GM23338 (cell line): ENCODE data around the gene S100P. TPM values are rescaled to one million over a fixed set of nuclear protein-coding genes. Genes with fewer than 3 reads are reported as not detected.

Experiments used
- ATAC-seq: fragments of 200-7000 bp; cut with Tn5 transposase; 3 replicates; pipeline ENCODE4 v1.9.1; 2020
- DNase-seq: peaks from one replicate; pipeline ENCODE4 v3.0.0-alpha.2; 2015; ENCODE audit warnings: low spot score
- H2AFZ ChIP-seq: fragments of 200-600 bp; sonication (generic); 2 replicates; pipeline ENCODE4 v1.8.0; 2016; ENCODE audit warnings: antibody characterized with exemption, mild to moderate bottlenecking, moderate library complexity
- H3F3A ChIP-seq: fragments of 200-600 bp; sonication (generic); replicated peaks from 2 replicates; pipeline ENCODE4 v1.8.0; 2017; ENCODE audit warnings: antibody characterized with exemption, mixed run types, low read depth
- H3K27ac ChIP-seq: fragments of 200-600 bp; sonication (generic); 2 replicates; pipeline ENCODE4 v1.6.1; 2016; ENCODE audit warnings: low read depth
- H3K27me3 ChIP-seq: fragments of 200-600 bp; sonication (generic); 2 replicates; pipeline ENCODE4 v1.8.0; 2016; ENCODE audit warnings: mild to moderate bottlenecking, mixed run types, moderate library complexity; ENCODE audit not compliant: insufficient read depth
- H3K36me3 ChIP-seq: fragments of 200-600 bp; sonication (generic); 2 replicates; pipeline ENCODE4 v1.8.0; 2016; ENCODE audit warnings: mild to moderate bottlenecking; ENCODE audit not compliant: insufficient read depth
- H3K4me1 ChIP-seq: fragments of 200-600 bp; sonication (generic); 2 replicates; pipeline ENCODE4 v1.8.0; 2016; ENCODE audit warnings: mild to moderate bottlenecking, moderate library complexity; ENCODE audit not compliant: insufficient read depth
- H3K4me2 ChIP-seq: fragments of 200-600 bp; sonication (generic); 2 replicates; pipeline ENCODE4 v1.7.1; 2017; ENCODE audit warnings: mixed run types
- H3K4me3 ChIP-seq: fragments of 200-600 bp; sonication (generic); 2 replicates; pipeline ENCODE4 v1.6.1; 2016; ENCODE audit warnings: mixed run types
- H3K79me2 ChIP-seq: fragments of 200-600 bp; sonication (generic); replicated peaks from 2 replicates; pipeline ENCODE4 v1.8.0; 2017; ENCODE audit warnings: mild to moderate bottlenecking; ENCODE audit not compliant: insufficient read depth
- H3K9me2 ChIP-seq: fragments of 200-600 bp; sonication (generic); 2 replicates; pipeline ENCODE4 v1.8.0; 2017; ENCODE audit not compliant: insufficient read depth
- H4K20me1 ChIP-seq: fragments of 200-600 bp; sonication (generic); replicated peaks from 2 replicates; pipeline ENCODE4 v1.8.0; 2017; ENCODE audit warnings: mild to moderate bottlenecking; ENCODE audit not compliant: insufficient read depth
- H3K27ac Mint-ChIP-seq: 2 replicates; pipeline ENCODE4 v1.8.0; 2020; ENCODE audit warnings: inconsistent platforms, mild to moderate bottlenecking, moderate library complexity, mixed read lengths
- H3K27me3 Mint-ChIP-seq: 3 replicates; pipeline ENCODE4 v1.8.0; 2022; ENCODE audit warnings: low read depth, mild to moderate bottlenecking, moderate library complexity, mixed read lengths, inconsistent platforms; ENCODE audit not compliant: insufficient read depth, poor library complexity
- H3K36me3 Mint-ChIP-seq: 3 replicates; pipeline ENCODE4 v1.8.0; 2021; ENCODE audit warnings: low read depth, mild to moderate bottlenecking, inconsistent platforms, moderate library complexity, mixed read lengths
- H3K4me1 Mint-ChIP-seq: 3 replicates; pipeline ENCODE4 v1.8.0; 2020; ENCODE audit warnings: mild to moderate bottlenecking, inconsistent platforms, mixed read lengths
- H3K4me3 Mint-ChIP-seq: 3 replicates; pipeline ENCODE4 v1.8.0; 2021; ENCODE audit warnings: moderate library complexity, mild to moderate bottlenecking, inconsistent platforms, mixed read lengths
- H3K9me3 Mint-ChIP-seq: 3 replicates; pipeline ENCODE4 v1.8.0; 2020; ENCODE audit warnings: moderate library complexity, mild to moderate bottlenecking, inconsistent platforms, mixed read lengths
- EZH2 ChIP-seq: fragments of 200-600 bp; sonication (generic); IDR thresholded peaks from one replicate; pipeline ENCODE4 v1.8.0; 2017; ENCODE audit warnings: antibody characterized with exemption, mild to moderate bottlenecking, low read depth; ENCODE audit not compliant: unreplicated experiment
- EZH2phosphoT487 ChIP-seq: fragments of 200-600 bp; sonication (generic); IDR thresholded peaks from one replicate; pipeline ENCODE4 v1.8.1; 2018; ENCODE audit warnings: antibody characterized with exemption; ENCODE audit not compliant: unreplicated experiment
- ZNF462 ChIP-seq: fragments of 250-450 bp; sonication (Bioruptor Pico); IDR thresholded peaks from 2 replicates; pipeline ENCODE4 v1.5.0; 2020; ENCODE audit warnings: mild to moderate bottlenecking, moderate library complexity
- polyA plus RNA-seq: library from polyadenylated mRNA; unstranded; fragments of >200 nt; fragmentation: Nextera tagmentation; extraction: Ambion mirVana; gene quantifications from 2 replicates; pipeline ENCODE4 v1.2.1, GENCODE V29; 2016
- total RNA-seq: library from RNA; depleted of rRNA; stranded (reverse); fragments of >200 nt; shearing (Covaris generic); gene quantifications from 2 replicates; pipeline ENCODE4 v1.2.3, GENCODE V29; 2014
- TF ChIP-seq, protein P1 (sequence below), 2 experiments: fragments of 200-600 bp in 1 of 2; sonication (generic) in 1 of 2; conservative IDR thresholded peaks; 2 replicates each; pipeline versions ENCODE4 v1.5.1 to v1.6.1; 2016 to 2017; ENCODE audit warnings: antibody characterized with exemption in 2 of 2, low read depth in 2 of 2, mild to moderate bottlenecking in 2 of 2, moderate library complexity in 1 of 2

The S100P gene
- total and polyA plus RNA-seq, 2 experiments from 2014 or later, result 0.32 TPM; not detected in 1

DNA sequence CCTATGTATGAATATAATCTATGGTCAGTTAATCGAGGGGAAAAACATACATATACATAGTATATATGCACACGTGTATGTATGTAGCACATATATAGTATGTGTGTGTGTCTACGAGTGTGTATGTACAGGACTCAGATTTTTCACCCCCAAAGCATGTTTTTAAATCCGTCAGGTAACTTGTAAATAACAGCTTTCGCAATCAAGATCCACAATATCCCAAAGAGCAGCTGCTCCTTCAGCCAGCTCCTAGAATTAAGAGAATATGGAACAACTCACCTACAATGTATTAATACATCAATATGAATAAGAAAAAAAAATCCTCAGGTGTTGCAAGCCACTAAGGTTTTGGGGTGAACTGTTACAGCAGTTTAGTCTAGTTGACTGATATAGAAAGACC lies 12.5 kb downstream of the S100P start:
- Histone ChIP-seq H3F3A (no peaks in the 10 kb centered on the region), H3K79me2 (peaks cover 60% of the 10 kb centered on the region), H3K9me2 (no peaks in the 10 kb centered on the region), H3K4me1 (peaks cover 20% of the 10 kb centered on the region), H3K36me3 (peaks cover 11% of the 10 kb centered on the region), H3K27ac (no peak overlapping the region), H3K4me3 (no peak overlapping the region), H2AFZ (no peak overlapping the region), H3K4me2 (no peak overlapping the region), H4K20me1 (peaks cover 27% of the 10 kb centered on the region; the same call in 1 of the 2 replicates), H3K27me3 (no peaks in the 10 kb centered on the region; the same call in 1 of the 2 replicates)
- TF ChIP-seq, protein P1, sequence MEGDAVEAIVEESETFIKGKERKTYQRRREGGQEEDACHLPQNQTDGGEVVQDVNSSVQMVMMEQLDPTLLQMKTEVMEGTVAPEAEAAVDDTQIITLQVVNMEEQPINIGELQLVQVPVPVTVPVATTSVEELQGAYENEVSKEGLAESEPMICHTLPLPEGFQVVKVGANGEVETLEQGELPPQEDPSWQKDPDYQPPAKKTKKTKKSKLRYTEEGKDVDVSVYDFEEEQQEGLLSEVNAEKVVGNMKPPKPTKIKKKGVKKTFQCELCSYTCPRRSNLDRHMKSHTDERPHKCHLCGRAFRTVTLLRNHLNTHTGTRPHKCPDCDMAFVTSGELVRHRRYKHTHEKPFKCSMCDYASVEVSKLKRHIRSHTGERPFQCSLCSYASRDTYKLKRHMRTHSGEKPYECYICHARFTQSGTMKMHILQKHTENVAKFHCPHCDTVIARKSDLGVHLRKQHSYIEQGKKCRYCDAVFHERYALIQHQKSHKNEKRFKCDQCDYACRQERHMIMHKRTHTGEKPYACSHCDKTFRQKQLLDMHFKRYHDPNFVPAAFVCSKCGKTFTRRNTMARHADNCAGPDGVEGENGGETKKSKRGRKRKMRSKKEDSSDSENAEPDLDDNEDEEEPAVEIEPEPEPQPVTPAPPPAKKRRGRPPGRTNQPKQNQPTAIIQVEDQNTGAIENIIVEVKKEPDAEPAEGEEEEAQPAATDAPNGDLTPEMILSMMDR (conservative IDR thresholded peaks at IDR 0.05; ENCODE audit: low read depth in 2 of 2), result no peak
- TF ChIP-seq EZH2phosphoT487, result no peak
- no peak for ATAC-seq
- Mint-ChIP-seq H3K27ac (no peak overlapping the region), H3K27me3 (peaks cover 4% of the 10 kb centered on the region), H3K36me3 (peaks cover 68% of the 10 kb centered on the region), H3K4me3 (no peak overlapping the region), H3K9me3 (peaks cover 21% of the 10 kb centered on the region), H3K4me1 (peaks cover 25% of the 10 kb centered on the region)
- no peak for DNase-seq

DNA sequence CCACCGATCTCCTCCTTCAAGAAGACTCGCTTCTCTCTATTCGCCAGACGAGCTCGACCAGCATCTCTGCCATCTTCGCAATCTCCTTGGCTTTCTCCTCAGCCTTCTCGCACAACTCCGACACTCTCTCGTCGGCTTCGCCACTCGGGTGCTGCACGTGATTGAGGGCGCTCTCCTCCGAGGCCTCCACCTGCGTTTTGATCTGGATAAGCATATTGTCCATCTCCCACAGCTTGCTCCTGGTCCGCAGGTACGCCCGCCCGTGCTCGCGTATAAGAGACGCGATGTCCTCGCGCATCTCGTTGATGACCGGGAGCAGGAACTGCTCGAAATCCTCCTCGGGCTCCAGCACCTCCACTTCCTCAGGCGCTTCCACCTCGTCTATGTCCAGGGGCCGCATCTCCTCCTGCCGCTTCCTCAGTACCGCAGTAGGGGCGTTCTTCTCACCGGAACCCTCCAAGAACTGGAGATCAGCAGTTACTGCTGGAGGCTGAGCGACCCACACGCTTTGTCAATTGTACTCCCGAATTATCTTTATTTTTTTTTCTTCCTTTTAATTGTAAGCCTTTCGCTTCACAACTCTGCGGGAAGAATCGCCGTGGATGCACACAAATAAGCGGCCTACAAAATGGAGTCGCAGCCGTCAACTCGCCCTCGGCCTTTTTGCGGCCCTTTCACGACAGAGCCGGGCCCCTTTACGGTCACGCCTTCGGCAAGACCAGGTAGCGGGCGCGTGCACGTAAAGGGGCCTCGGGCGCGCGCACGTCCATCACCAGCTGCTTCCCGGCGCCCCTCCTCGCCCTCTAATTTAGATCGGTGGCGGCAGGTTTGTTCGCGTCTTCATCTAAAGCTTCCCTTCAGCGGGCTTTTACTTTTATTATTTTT lies 15.8 kb downstream of the S100P start, which contains the start of gene MRFAP1L1:
MRFAP1L1 (minus strand) TSS at position 636 of the 885 bp plus-strand sequence; CDS start at position 400, 236 bp downstream.
- Mint-ChIP-seq H3K27me3 (no peaks in the 10 kb centered on the region), H3K36me3 (peaks cover 38% of the 10 kb centered on the region), H3K4me3 (peak within 1 kb of the TSS; percentile 100), H3K4me1 (peaks cover 25% of the 10 kb centered on the region), H3K27ac (peak within 1 kb of the TSS; percentile 98), H3K9me3 (peaks cover 7% of the 10 kb centered on the region; the same call in 2 of the 3 replicates)
- H3K9me2 ChIP-seq, result no peaks in the 10 kb centered on the region
- ATAC-seq, result peak; percentile 89
- no peaks in the 10 kb centered on the region for H3F3A ChIP-seq
- peak within 1 kb of the TSS; percentile 84 for H3K4me3 ChIP-seq
- peaks cover 20% of the 10 kb centered on the region for H3K4me1 ChIP-seq
- H3K4me2 ChIP-seq, result peak within 1 kb of the TSS; percentile 94
- H3K79me2 ChIP-seq, result peaks cover 50% of the 10 kb centered on the region
- H3K27me3 ChIP-seq, result no peaks in the 10 kb centered on the region; the same call in 1 of the 2 replicates
- DNase-seq, result peak; percentile 99
- peak within 1 kb of the TSS; percentile 93 for H3K27ac ChIP-seq
- H4K20me1 ChIP-seq, result peaks cover 27% of the 10 kb centered on the region; the same call in 1 of the 2 replicates
- peak within 1 kb of the TSS; percentile 94 for H2AFZ ChIP-seq
- peaks cover 11% of the 10 kb centered on the region for H3K36me3 ChIP-seq
- no peak for TF ChIP-seq ZNF462 (CRISPR knock-in tag)
- no peak for TF ChIP-seq EZH2
- TF ChIP-seq, protein P1 (conservative IDR thresholded peaks at IDR 0.05; ENCODE audit: low read depth in 2 of 2), result peak in 1 of 2 experiments; percentile 21; a peak in 1 of 4 replicates
